MM.1S (cell line): ENCODE data around the gene PNKP.

Experiments used
- DNase-seq: peaks from one replicate; pipeline ENCODE4 v3.0.0-alpha.2; 2015
- H2AFZ ChIP-seq: fragments of 300-600 bp; sonication (generic); 2 replicates; pipeline ENCODE4 v1.6.0; 2016; ENCODE audit warnings: antibody characterized with exemption, low read length
- H3F3A ChIP-seq: fragments of 300-600 bp; sonication (generic); 2 replicates; pipeline ENCODE4 v1.6.1; 2016; ENCODE audit warnings: mild to moderate bottlenecking, antibody characterized with exemption, low read length, moderate library complexity, mixed read lengths; ENCODE audit not compliant: insufficient read depth
- H3K27ac ChIP-seq: fragments of 300-600 bp; sonication (generic); 2 replicates; pipeline ENCODE4 v1.5.1; 2016; ENCODE audit warnings: mild to moderate bottlenecking, low read length
- H3K27me3 ChIP-seq: fragments of 300-600 bp; sonication (generic); replicated peaks from 2 replicates; pipeline ENCODE4 v1.6.0; 2016; ENCODE audit warnings: low read length; ENCODE audit not compliant: insufficient read depth
- H3K36me3 ChIP-seq: fragments of 300-600 bp; sonication (generic); replicated peaks from 2 replicates; pipeline ENCODE4 v1.6.1; 2016; ENCODE audit warnings: mild to moderate bottlenecking, low read length, mixed read lengths; ENCODE audit not compliant: insufficient read depth
- H3K4me1 ChIP-seq: fragments of 300-600 bp; sonication (generic); 2 replicates; pipeline ENCODE4 v1.6.1; 2016; ENCODE audit warnings: low read length, mixed read lengths
- H3K4me2 ChIP-seq: fragments of 300-600 bp; sonication (generic); 2 replicates; pipeline ENCODE4 v1.6.0; 2016; ENCODE audit warnings: low read depth, low read length
- H3K4me3 ChIP-seq: fragments of 300-600 bp; sonication (generic); 2 replicates; pipeline ENCODE4 v1.5.1; 2016; ENCODE audit warnings: low read length, mixed read lengths
- H3K79me2 ChIP-seq: fragments of 300-600 bp; sonication (generic); 2 replicates; pipeline ENCODE4 v1.6.1; 2016; ENCODE audit warnings: mixed run types, low read length, mixed read lengths
- H3K9ac ChIP-seq: fragments of 300-600 bp; sonication (generic); 2 replicates; pipeline ENCODE4 v1.6.1; 2016; ENCODE audit warnings: low read length, mixed read lengths
- H3K9me2 ChIP-seq: fragments of 300-600 bp; sonication (generic); replicated peaks from 2 replicates; pipeline ENCODE4 v1.6.1; 2016; ENCODE audit warnings: mild to moderate bottlenecking, low read length, mixed read lengths; ENCODE audit not compliant: insufficient read depth
- H3K9me3 ChIP-seq: fragments of 300-600 bp; sonication (generic); replicated peaks from 2 replicates; pipeline ENCODE4 v1.6.1; 2016; ENCODE audit warnings: mild to moderate bottlenecking, low read length, mixed read lengths; ENCODE audit not compliant: insufficient read depth
- H4K20me1 ChIP-seq: fragments of 300-600 bp; sonication (generic); 2 replicates; pipeline ENCODE4 v1.6.1; 2016; ENCODE audit warnings: mild to moderate bottlenecking, low read length, moderate library complexity, mixed read lengths; ENCODE audit not compliant: insufficient read depth
- CTCF ChIP-seq: fragments of 300-600 bp; sonication (generic); IDR thresholded peaks from 2 replicates; pipeline ENCODE4 v1.5.1; 2016; ENCODE audit warnings: antibody characterized with exemption, low read length, mixed read lengths
- EZH2 ChIP-seq: fragments of 300-600 bp; sonication (generic); optimal IDR thresholded peaks from 2 replicates; pipeline ENCODE3; 2017; ENCODE audit warnings: low read depth, mild to moderate bottlenecking, antibody characterized with exemption, low read length, mixed read lengths
- EZH2phosphoT487 ChIP-seq: fragments of 300-600 bp; sonication (generic); IDR thresholded peaks from 2 replicates; pipeline ENCODE4 v1.6.1; 2018; ENCODE audit warnings: antibody characterized with exemption, low read length

The PNKP gene

DNA sequence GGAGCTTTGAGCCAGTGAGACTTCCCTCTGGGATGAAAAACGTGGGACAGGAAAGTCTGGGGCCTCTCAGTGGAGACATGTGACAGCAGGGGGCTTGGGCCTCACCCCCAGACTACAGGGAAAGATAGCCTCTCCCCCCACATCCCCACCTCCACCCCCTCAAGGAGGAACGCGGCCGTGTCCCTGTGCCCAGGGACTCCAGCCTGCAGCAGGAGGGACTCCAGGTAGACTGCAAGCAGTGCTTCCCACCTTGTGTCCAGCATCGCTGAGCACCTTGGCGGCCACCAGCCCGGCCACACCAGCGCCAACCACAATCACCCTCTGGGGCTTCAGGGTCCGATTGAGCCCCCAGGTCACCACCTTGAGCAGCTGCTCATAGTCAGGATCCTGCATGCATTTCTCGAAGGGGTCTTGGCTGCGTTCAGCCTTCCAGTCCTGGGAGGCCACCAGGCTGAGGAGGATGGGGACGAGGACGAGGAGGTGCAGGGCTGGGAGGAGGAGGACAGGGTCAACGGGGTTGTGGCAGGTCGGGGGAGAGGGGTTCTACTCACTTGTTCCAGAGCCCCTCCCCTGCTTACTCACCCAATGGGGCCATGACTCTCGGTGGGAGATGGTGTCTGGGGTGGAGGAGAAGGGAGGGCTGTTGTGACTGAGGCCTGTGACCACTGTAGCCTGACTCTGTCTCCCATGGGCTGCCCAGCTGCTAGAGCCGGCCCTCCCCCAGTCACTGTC lies 28.4 kb upstream of the PNKP start:
- Histone ChIP-seq H3K9ac (no peak overlapping the region), H3K27ac (no peak overlapping the region), H3K4me1 (peaks cover 14% of the 10 kb centered on the region)

DNA sequence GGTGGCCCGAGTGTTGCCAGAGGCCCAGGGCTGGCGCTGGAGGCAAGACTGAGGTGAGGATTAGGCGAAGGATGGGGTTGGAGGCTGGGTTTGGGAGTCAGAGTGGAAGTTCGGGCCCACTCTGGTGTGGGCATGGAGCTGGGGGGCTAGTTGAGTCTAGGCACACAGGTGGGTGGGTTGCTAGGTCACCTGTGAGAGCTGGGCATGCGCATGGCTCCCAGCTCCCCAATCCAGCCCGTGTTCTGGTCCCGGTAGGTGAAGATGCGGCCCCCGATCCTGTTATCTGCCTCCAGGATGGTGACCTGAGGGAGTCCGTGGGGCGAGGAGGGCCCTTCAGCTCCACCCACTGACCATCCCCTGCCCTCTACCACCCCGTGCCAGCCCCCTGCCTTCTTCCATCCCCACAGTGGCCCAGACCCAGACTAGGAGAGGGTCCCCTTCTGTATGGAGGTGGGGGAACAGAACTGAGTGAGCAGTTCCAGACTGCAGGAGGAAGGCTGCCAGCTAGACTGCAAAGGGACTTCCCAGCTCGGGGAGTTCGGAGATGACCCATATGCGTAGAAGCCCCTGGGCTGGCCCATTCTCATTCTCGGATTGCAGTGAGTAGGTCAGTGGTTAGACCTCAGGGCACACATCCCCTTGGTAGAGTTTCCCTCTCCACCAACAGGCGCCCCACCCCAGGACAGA lies 27.6 kb upstream of the PNKP start:
- no peaks in the 10 kb centered on the region for H3K36me3 ChIP-seq
- DNase-seq: no peak

More for the DNA sequence above, 28.4 kb upstream of the PNKP start:
- Histone ChIP-seq H3K27me3 (peaks cover 5% of the 10 kb centered on the region; the same call in 1 of the 2 replicates), H3K79me2 (no peaks in the 10 kb centered on the region), H3K9me3 (no peaks in the 10 kb centered on the region), H4K20me1 (no peaks in the 10 kb centered on the region), H2AFZ (no peak overlapping the region), H3K4me2 (no peak overlapping the region), H3K9me2 (no peaks in the 10 kb centered on the region), H3K4me3 (no peak overlapping the region), H3F3A (peaks cover 16% of the 10 kb centered on the region), H3K36me3 (no peaks in the 10 kb centered on the region)
- DNase-seq: no peak
- no peak for TF ChIP-seq EZH2phosphoT487
- TF ChIP-seq CTCF: no peak
- no peak for TF ChIP-seq EZH2

GRCh38 chr19:49894011-49894664 lies 26.8 kb upstream of the PNKP start:
- TF ChIP-seq EZH2phosphoT487 (no peak), EZH2 (no peak), CTCF (no peak)
- Histone ChIP-seq H3K4me2 (no peak overlapping the region), H3K9ac (no peak overlapping the region), H3K9me3 (no peaks in the 10 kb centered on the region), H3F3A (peaks cover 16% of the 10 kb centered on the region; the same call in 1 of the 2 replicates), H3K4me3 (no peak overlapping the region), H3K27me3 (peaks cover 5% of the 10 kb centered on the region; the same call in 1 of the 2 replicates), H3K79me2 (no peaks in the 10 kb centered on the region), H4K20me1 (no peaks in the 10 kb centered on the region), H2AFZ (no peak overlapping the region), H3K4me1 (peaks cover 14% of the 10 kb centered on the region), H3K36me3 (no peaks in the 10 kb centered on the region), H3K9me2 (no peaks in the 10 kb centered on the region), H3K27ac (no peak overlapping the region)
- DNase-seq: no peak

More for the DNA sequence above, 27.6 kb upstream of the PNKP start:
- no peak overlapping the region for H2AFZ ChIP-seq
- H3K79me2 ChIP-seq: no peaks in the 10 kb centered on the region
- peaks cover 14% of the 10 kb centered on the region for H3K4me1 ChIP-seq
- no peak overlapping the region for H3K9ac ChIP-seq
- peaks cover 5% of the 10 kb centered on the region; the same call in 1 of the 2 replicates for H3K27me3 ChIP-seq
- TF ChIP-seq EZH2 (no peak), EZH2phosphoT487 (no peak), CTCF (no peak)
- H3F3A ChIP-seq: peaks cover 16% of the 10 kb centered on the region
- no peak overlapping the region for H3K27ac ChIP-seq
- H4K20me1 ChIP-seq: no peaks in the 10 kb centered on the region
- no peak overlapping the region for H3K4me3 ChIP-seq
- no peaks in the 10 kb centered on the region for H3K9me2 ChIP-seq
- no peak overlapping the region for H3K4me2 ChIP-seq
- no peaks in the 10 kb centered on the region for H3K9me3 ChIP-seq
